Activated CD8-positive, alpha-beta memory T cell treated with anti-CD3 and anti-CD28 coated beads for 36 hours (primary cell): Measurements from ENCODE around the gene PMAIP1. TPM values are rescaled to one million over a fixed set of nuclear protein-coding genes. Genes with fewer than 3 reads are reported as not detected.
"Not testable (repeated sequence)": the region's sequence is repeated elsewhere in the genome, so short reads cannot be mapped to it uniquely, and the experiment has no call there.

Experiments used
- CTCF ChIA-PET: fragments of 350-600 bp; sonication (Branson Sonifier 250); formaldehyde crosslinking; loops from one replicate; lab custom pipeline; 2021; ENCODE audit warnings: antibody characterized with exemption; lab: Charles Lee
- POLR2A ChIA-PET: fragments of 350-600 bp; sonication (Branson Sonifier 250); formaldehyde crosslinking; loops from one replicate; lab custom pipeline; 2021; ENCODE audit warnings: antibody characterized with exemption; lab: Charles Lee
- total RNA-seq, 2 experiments: library from RNA; stranded (reverse); gene quantifications; one replicate each; pipeline ENCODE4 v1.2.3, GENCODE V29; 2021

Gene PMAIP1
- total RNA-seq, 2 experiments from 2014 or later: 69.1 to 71.1 TPM

GRCh38 chr18:59881728-59882656 is 17.8 kb upstream of the PMAIP1 start:
- POLR2A ChIA-PET: interaction anchor here (0.9 to 1.4 kb wide), 2 partner anchors 17 to 18 kb away, joined by 3 to 4 read pairs; no protein-coding TSS in a partner anchor
- CTCF ChIA-PET: no interaction called here

- ChIA-PET CTCF (no interaction called here), POLR2A (interaction anchor here (1.5 to 1.7 kb wide), 2 partner anchors 16 kb away, joined by 5 to 14 read pairs; partner anchors contain the start of gene PMAIP1)
Observed at GRCh38 chr18:59884351-59884750, 15.4 kb upstream of the PMAIP1 start.

GRCh38 chr18:59885579-59886163 is 14.1 kb upstream of the PMAIP1 start:
- POLR2A ChIA-PET: interaction anchor here (0.9 to 1.7 kb wide), 4 partner anchors 15 to 67 kb away, joined by 3 to 14 read pairs (median 4); partner anchors contain the start of gene PMAIP1
- CTCF ChIA-PET: interaction anchor here (0.7 kb wide), 1 partner anchor 48 kb away, joined by 3 read pairs; no protein-coding TSS in a partner anchor

- POLR2A ChIA-PET: not testable (repeated sequence)
Observed at GRCh38 chr18:59886399-59886798, 13.4 kb upstream of the PMAIP1 start.

GRCh38 chr18:59892123-59892522 is 7.7 kb upstream of the PMAIP1 start:
- CTCF ChIA-PET: no interaction called here
- POLR2A ChIA-PET: no interaction called here

More at GRCh38 chr18:59886399-59886798, 13.4 kb upstream of the PMAIP1 start:
- CTCF ChIA-PET: interaction anchor here (1.0 kb wide), 1 partner anchor 44 kb away, joined by 6 read pairs; no protein-coding TSS in a partner anchor

GRCh38 chr18:59893971-59894370 is 5.8 kb upstream of the PMAIP1 start:
- POLR2A ChIA-PET: interaction anchor here (0.6 kb wide), 1 partner anchor 11 kb away, joined by 3 read pairs; no protein-coding TSS in a partner anchor
- CTCF ChIA-PET: no interaction called here

GRCh38 chr18:59897321-59897954 is 2.4 kb upstream of the PMAIP1 start:
- CTCF ChIA-PET: interaction anchor here (1.2 kb wide), 1 partner anchor 9 kb away, joined by 3 read pairs; no protein-coding TSS in a partner anchor
- POLR2A ChIA-PET: no interaction called here

GRCh38 chr18:59898093-59898492 is 1.7 kb upstream of the PMAIP1 start:
- ChIA-PET CTCF (interaction anchor here (1.2 to 1.5 kb wide), 2 partner anchors 10 to 63 kb away, joined by 3 read pairs; no protein-coding TSS in a partner anchor), POLR2A (no interaction called here)

- CTCF ChIA-PET: interaction anchor here (1.1 to 1.5 kb wide), 2 partner anchors 15 to 63 kb away, joined by 3 read pairs; no protein-coding TSS in a partner anchor
- POLR2A ChIA-PET: interaction anchor here (1.1 to 2.8 kb wide), 5 partner anchors 13 to 55 kb away, joined by 3 to 32 read pairs (median 8); no protein-coding TSS in a partner anchor
Observed at GRCh38 chr18:59898609-59899297, 1.0 kb upstream of the PMAIP1 start.

GRCh38 chr18:59900222-59901128 is 679 bp downstream of the PMAIP1 start:
- POLR2A ChIA-PET: interaction anchor here (0.6 to 2.8 kb wide), 12 partner anchors 15 to 761 kb away, joined by 3 to 32 read pairs (median 8); no protein-coding TSS in a partner anchor
- CTCF ChIA-PET: interaction anchor here (1.1 to 1.3 kb wide), 2 partner anchors 17 to 63 kb away, joined by 3 read pairs; no protein-coding TSS in a partner anchor

- ChIA-PET POLR2A (interaction anchor here (0.6 to 1.2 kb wide), 3 partner anchors 17 to 44 kb away, joined by 3 read pairs; no protein-coding TSS in a partner anchor), CTCF (no interaction called here)
Observed at GRCh38 chr18:59902131-59902992, 2.6 kb downstream of the PMAIP1 start.

GRCh38 chr18:59902993-59903610 is 3.3 kb downstream of the PMAIP1 start:
- ChIA-PET POLR2A (interaction anchor here (0.6 to 1.2 kb wide), 4 partner anchors 17 to 50 kb away, joined by 3 read pairs; no protein-coding TSS in a partner anchor), CTCF (no interaction called here)

GRCh38 chr18:59904011-59904601 is 4.3 kb downstream of the PMAIP1 start:
- ChIA-PET POLR2A (interaction anchor here (0.6 to 1.4 kb wide), 3 partner anchors 35 to 54 kb away, joined by 4 to 8 read pairs (median 4); no protein-coding TSS in a partner anchor), CTCF (interaction anchor here (1.7 kb wide), 1 partner anchor 67 kb away, joined by 5 read pairs; no protein-coding TSS in a partner anchor)

- CTCF ChIA-PET: interaction anchor here (1.0 to 1.6 kb wide), 2 partner anchors 11 to 15 kb away, joined by 3 to 4 read pairs; no protein-coding TSS in a partner anchor
- POLR2A ChIA-PET: no interaction called here
Observed at GRCh38 chr18:59905686-59906091, 5.9 kb downstream of the PMAIP1 start.

- ChIA-PET POLR2A (no interaction called here), CTCF (interaction anchor here (1.0 to 1.6 kb wide), 2 partner anchors 11 to 15 kb away, joined by 3 to 4 read pairs; no protein-coding TSS in a partner anchor)
Observed at GRCh38 chr18:59906203-59906602, 6.4 kb downstream of the PMAIP1 start.
